Gastroesophageal sphincter (tissue), 4 donors: ENCODE results near the gene SLC66A1. TPM values are rescaled to one million over a fixed set of nuclear protein-coding genes. Genes with fewer than 3 reads are reported as not detected.

Experiments
- ATAC-seq: fragments of 150-250 bp; one replicate; pipeline ENCODE4 v1.9.1; 2016; ENCODE audit warnings: mild to moderate bottlenecking, moderate library complexity
- H3K27ac ChIP-seq, 4 donors: fragments of 200-600 bp; sonication (generic) in 3 of 4; 1 replicate in 3 of 4; 2 replicates in 1 of 4; pipeline ENCODE4 v1.5.1; 2016 to 2019
- H3K27me3 ChIP-seq: fragments of 200-600 bp; sonication (generic); one replicate; pipeline ENCODE4 v1.5.1; 2019
- H3K36me3 ChIP-seq, 2 donors: fragments of 200-600 bp; sonication (generic); one replicate each; pipeline ENCODE4 v1.5.1; 2019; ENCODE audit warnings: control low read depth in 1 of 2
- H3K4me1 ChIP-seq, 3 donors: fragments of 200-600 bp; sonication (generic); 1 replicate in 2 of 3; 2 replicates in 1 of 3; pipeline ENCODE4 v1.5.1; 2016 to 2019; ENCODE audit warnings: control low read depth in 2 of 3
- H3K4me3 ChIP-seq, 2 donors: fragments of 200-600 bp; sonication (generic); one replicate each; pipeline ENCODE4 v1.5.1; 2019; ENCODE audit warnings: mild to moderate bottlenecking in 1 of 2, moderate library complexity in 1 of 2
- H3K9me3 ChIP-seq, 3 donors: fragments of 200-600 bp; sonication (generic); one replicate each; pipeline ENCODE4 v1.5.1; 2017 to 2019; ENCODE audit warnings: control low read depth in 2 of 3
- CTCF ChIP-seq, 4 experiments: fragments of 200-600 bp in 2 of 4; fragments of 450-650 bp in 2 of 4; sonication (generic) in 1 of 4; IDR thresholded peaks; one replicate each; pipeline ENCODE4 v1.5.1; 2017 to 2019; ENCODE audit warnings: antibody characterized with exemption in 4 of 4, mild to moderate bottlenecking in 2 of 4, moderate library complexity in 2 of 4
- EP300 ChIP-seq: sonication (generic); formaldehyde crosslinking; IDR thresholded peaks from one replicate; pipeline ENCODE4 v1.6.1; 2017; ENCODE audit warnings: antibody characterized with exemption, mild to moderate bottlenecking
- POLR2A ChIP-seq, 2 donors: fragments of 450-650 bp; IDR thresholded peaks; one replicate each; pipeline ENCODE4 v1.6.1; 2017; ENCODE audit warnings: antibody characterized with exemption in 2 of 2, mild to moderate bottlenecking in 2 of 2, moderate library complexity in 1 of 2
- POLR2AphosphoS5 ChIP-seq: sonication (generic); formaldehyde crosslinking; IDR thresholded peaks from one replicate; pipeline ENCODE4 v1.6.1; 2017; ENCODE audit warnings: antibody characterized with exemption
- WGBS, 2 donors: methylation state at CpG; one replicate each; pipeline ENCODE4 v1.1.5; 2018; ENCODE audit warnings: low coverage in 1 of 2; 5-methylcytosine and 5-hydroxymethylcytosine counted together
- total RNA-seq, 4 donors: library from RNA; depleted of rRNA; stranded (reverse); fragments of >200 nt; gene quantifications; one replicate each; pipeline ENCODE4 v1.1.0, GENCODE V29; 2016

SLC66A1 gene
- total RNA-seq, 4 donors from 2014 or later, result 8.1 to 12.3 (median 11.7) TPM

- TF ChIP-seq CTCF (IDR thresholded peaks at IDR 0.05) (no peak), POLR2AphosphoS5 (no peak), EP300 (no peak), POLR2A (IDR thresholded peaks at IDR 0.05) (no peak)
- Histone ChIP-seq H3K36me3 (peaks cover 0 to 48% of the 10 kb centered on the region in 2 donors), H3K27me3 (no peaks in the 10 kb centered on the region), H3K9me3 (no peaks in the 10 kb centered on the region), H3K27ac (no peak overlapping the region), H3K4me1 (peaks cover 0 to 14% (median 7%) of the 10 kb centered on the region in 3 donors), H3K4me3 (no peak overlapping the region)
- ATAC-seq, result no peak
- WGBS, 2 donors, result 70 to 86% methylated on average over 2 to 3 of the region's 4 CpGs
Observed at GRCh38 chr1:19337289-19337688, 25.2 kb downstream of the SLC66A1 start.

DNA sequence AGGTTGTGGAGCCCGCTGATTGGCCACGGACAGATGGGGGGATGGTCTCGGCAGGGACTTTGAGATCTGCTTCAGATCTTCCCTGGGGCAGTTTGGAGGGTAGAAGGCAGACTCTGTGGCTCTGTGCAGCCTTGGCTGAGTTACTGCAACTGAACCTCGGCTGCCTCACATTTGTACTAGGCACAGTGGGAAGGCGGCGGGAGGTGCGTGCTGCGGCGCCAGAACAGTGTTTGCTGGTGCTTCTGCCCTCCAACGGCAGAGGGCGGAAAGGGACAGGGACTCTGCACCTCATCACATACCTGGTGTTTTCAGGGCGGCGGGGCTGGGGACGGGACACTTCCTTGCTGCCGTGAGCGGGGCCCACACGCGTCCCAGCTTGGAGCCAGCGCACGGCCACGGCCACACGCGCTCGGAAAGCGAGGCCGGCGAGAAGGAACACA lies 26.2 kb downstream of the SLC66A1 start:
- Histone ChIP-seq H3K9me3 (no peaks in the 10 kb centered on the region), H3K4me3 (no peak overlapping the region), H3K36me3 (peaks cover 0 to 59% of the 10 kb centered on the region in 2 donors), H3K27ac (no peak overlapping the region), H3K27me3 (no peaks in the 10 kb centered on the region), H3K4me1 (peaks cover 0 to 24% (median 17%) of the 10 kb centered on the region in 3 donors)
- TF ChIP-seq POLR2A (IDR thresholded peaks at IDR 0.05) (no peak), POLR2AphosphoS5 (no peak), EP300 (no peak), CTCF (IDR thresholded peaks at IDR 0.05) (peak in 2 of 4 experiments; percentile 23 to 31)
- ATAC-seq, result no peak
- WGBS, 2 donors, result 90% methylated on average over 10 of the region's 27 CpGs; no CpG with 5 or more reads in 1 of the 2 donors

- no peaks in the 10 kb centered on the region for H3K9me3 ChIP-seq
- peaks cover 0 to 34% (median 21%) of the 10 kb centered on the region in 3 donors for H3K4me1 ChIP-seq
- no peak overlapping the region for H3K27ac ChIP-seq
- 77 to 84% methylated on average over 14 to 18 of the region's 19 CpGs for WGBS, 2 donors
- no peak for ATAC-seq
- no peaks in the 10 kb centered on the region for H3K27me3 ChIP-seq
- no peak overlapping the region for H3K4me3 ChIP-seq
- TF ChIP-seq EP300, result no peak
- no peak for TF ChIP-seq POLR2A (IDR thresholded peaks at IDR 0.05)
- TF ChIP-seq CTCF (IDR thresholded peaks at IDR 0.05), result no peak
- no peak for TF ChIP-seq POLR2AphosphoS5
- H3K36me3 ChIP-seq, result peaks cover 0 to 68% of the 10 kb centered on the region in 2 donors
Observed at GRCh38 chr1:19339214-19339861, 27.2 kb downstream of the SLC66A1 start.

GRCh38 chr1:19340387-19340937 lies 28.3 kb downstream of the SLC66A1 start:
- peaks cover 0 to 45% (median 21%) of the 10 kb centered on the region in 3 donors for H3K4me1 ChIP-seq
- H3K36me3 ChIP-seq, result peaks cover 0 to 80% of the 10 kb centered on the region in 2 donors
- no peak for TF ChIP-seq POLR2A (IDR thresholded peaks at IDR 0.05)
- TF ChIP-seq POLR2AphosphoS5, result no peak
- TF ChIP-seq CTCF (IDR thresholded peaks at IDR 0.05), result no peak
- no peak for TF ChIP-seq EP300
- H3K4me3 ChIP-seq, result no peak overlapping the region
- ATAC-seq, result no peak
- H3K27me3 ChIP-seq, result no peaks in the 10 kb centered on the region
- WGBS, 2 donors, result 92 to 95% methylated on average over 3 to 14 of the region's 14 CpGs
- no peaks in the 10 kb centered on the region for H3K9me3 ChIP-seq
- H3K27ac ChIP-seq, result no peak overlapping the region
